CD14-positive monocyte (primary cell): Measurements from ENCODE around the gene PSMF1. TPM values are rescaled to one million over a fixed set of nuclear protein-coding genes. Genes with fewer than 3 reads are reported as not detected.

Experiments used
- DNase-seq, 3 donors: peaks; one replicate each; pipeline ENCODE4 v3.0.0-alpha.2; 2011 to 2022
- H2AFZ ChIP-seq: 2 replicates; pipeline ENCODE4 v1.6.0; 2012; ENCODE audit warnings: mild to moderate bottlenecking, low read depth, low read length, inconsistent platforms; ENCODE audit not compliant: insufficient read depth, poor library complexity, severe bottlenecking
- H3K27ac ChIP-seq, 2 donors: 1 replicate in 1 of 2; 2 replicates in 1 of 2; pipeline ENCODE4 v1.5.1; 2012 to 2013; ENCODE audit warnings: low read length in 2 of 2, control low read depth in 1 of 2, inconsistent platforms in 1 of 2, low read depth in 1 of 2, mild to moderate bottlenecking in 1 of 2
- H3K27me3 ChIP-seq, 2 donors: one replicate each; pipeline versions ENCODE4 v1.6.0 to v1.6.1; 2011 to 2013; ENCODE audit warnings: low read length in 2 of 2; ENCODE audit not compliant: control insufficient read depth in 2 of 2, insufficient read depth in 2 of 2
- H3K36me3 ChIP-seq, 2 donors: replicated peaks in 1 of 2; 1 replicate in 1 of 2; 2 replicates in 1 of 2; pipeline versions ENCODE4 v1.5.1 to v1.6.1; 2012 to 2013; ENCODE audit warnings: low read length in 2 of 2, control low read depth in 1 of 2, inconsistent platforms in 1 of 2, mild to moderate bottlenecking in 1 of 2; ENCODE audit not compliant: insufficient read depth in 2 of 2, control insufficient read depth in 1 of 2
- H3K4me1 ChIP-seq, 2 donors: 1 replicate in 1 of 2; 2 replicates in 1 of 2; pipeline versions ENCODE4 v1.5.1 to v1.6.1; 2012 to 2013; ENCODE audit warnings: low read length in 2 of 2, control low read depth in 1 of 2, inconsistent platforms in 1 of 2, mild to moderate bottlenecking in 1 of 2, moderate library complexity in 1 of 2; ENCODE audit not compliant: insufficient read depth in 2 of 2, control insufficient read depth in 1 of 2
- H3K4me2 ChIP-seq: replicated peaks from 2 replicates; pipeline ENCODE3; 2012; ENCODE audit warnings: low read length, moderate library complexity, mild to moderate bottlenecking; ENCODE audit not compliant: poor library complexity, severe bottlenecking; ENCODE audit errors: extremely low read depth
- H3K4me3 ChIP-seq, 3 experiments: fragments of 200-600 bp in 1 of 3; sonication (generic) in 1 of 3; replicated peaks in 1 of 3; 1 replicate in 2 of 3; 2 replicates in 1 of 3; pipeline ENCODE4 v1.5.1; 2011 to 2013; ENCODE audit warnings: low read length in 3 of 3, mild to moderate bottlenecking in 3 of 3, control low read depth in 2 of 3, low read depth in 2 of 3, inconsistent platforms in 1 of 3, moderate library complexity in 1 of 3
- H3K79me2 ChIP-seq: 2 replicates; pipeline ENCODE4 v1.6.0; 2012; ENCODE audit warnings: mild to moderate bottlenecking, control low read depth, inconsistent platforms, low read length, moderate library complexity; ENCODE audit not compliant: insufficient read depth
- H3K9ac ChIP-seq: 2 replicates; pipeline ENCODE4 v1.6.0; 2017; ENCODE audit warnings: low read length, mild to moderate bottlenecking; ENCODE audit not compliant: insufficient read depth, poor library complexity, severe bottlenecking
- H3K9me3 ChIP-seq, 2 donors: replicated peaks in 1 of 2; 1 replicate in 1 of 2; 2 replicates in 1 of 2; pipeline versions ENCODE4 v1.5.1 to v1.6.1; 2012 to 2013; ENCODE audit warnings: low read length in 2 of 2, control low read depth in 1 of 2; ENCODE audit not compliant: control insufficient read depth in 1 of 2, insufficient read depth in 1 of 2
- H4K20me1 ChIP-seq: 2 replicates; pipeline ENCODE4 v1.6.0; 2012; ENCODE audit warnings: mild to moderate bottlenecking, low read length, control low read depth, moderate library complexity; ENCODE audit not compliant: insufficient read depth
- H3K27ac Mint-ChIP-seq, 7 donors: one replicate each; pipeline ENCODE4 v1.8.0; 2020; ENCODE audit warnings: mild to moderate bottlenecking in 7 of 7, mixed read lengths in 7 of 7, moderate library complexity in 6 of 7, inconsistent platforms in 2 of 7
- H3K27me3 Mint-ChIP-seq, 3 donors: one replicate each; pipeline ENCODE4 v1.8.0; 2021 to 2022; ENCODE audit warnings: low read depth in 3 of 3, mild to moderate bottlenecking in 3 of 3, mixed read lengths in 3 of 3, moderate library complexity in 3 of 3, inconsistent platforms in 1 of 3
- H3K36me3 Mint-ChIP-seq, 2 donors: one replicate each; pipeline ENCODE4 v1.8.0; 2020; ENCODE audit warnings: mixed read lengths in 2 of 2, inconsistent platforms in 1 of 2, mild to moderate bottlenecking in 1 of 2
- H3K4me1 Mint-ChIP-seq: one replicate; pipeline ENCODE4 v1.8.0; 2020; ENCODE audit warnings: mild to moderate bottlenecking, mixed read lengths
- H3K4me3 Mint-ChIP-seq, 2 donors: one replicate each; pipeline ENCODE4 v1.8.0; 2020; ENCODE audit warnings: mild to moderate bottlenecking in 2 of 2, mixed read lengths in 2 of 2, moderate library complexity in 1 of 2
- H3K9me3 Mint-ChIP-seq, 7 donors: one replicate each; pipeline ENCODE4 v1.8.0; 2020 to 2022; ENCODE audit warnings: mixed read lengths in 7 of 7, mild to moderate bottlenecking in 6 of 7, moderate library complexity in 6 of 7, inconsistent platforms in 2 of 7
- WGBS: methylation state at CpG from one replicate; pipeline ENCODE4 v1.1.5; 2013; ENCODE audit warnings: missing lambda C conversion rate; ENCODE audit not compliant: insufficient coverage; 5-methylcytosine and 5-hydroxymethylcytosine counted together
- intact Hi-C, 2 donors: fragments of 100-400 bp; cut with micrococcal nuclease; formaldehyde crosslinking; loops; one replicate each; pipeline versions ENCODE4 v1.15.0 to v1.15.1; 2023
- polyA plus RNA-seq, 3 donors: library from polyadenylated mRNA; depleted of rRNA in 1 of 3; unstranded in 2 of 3; stranded (reverse) in 1 of 3; fragments of 300-500 nt in 2 of 3; fragments of >200 nt in 1 of 3; fragmentation: Illumina TruSeq in 2 of 3; gene quantifications; 1 replicate in 2 of 3; 2 replicates in 1 of 3; pipeline ENCODE4 v1.2.3, GENCODE V29; 2012 to 2021
- TF ChIP-seq, protein P1 (sequence below): fragments of 200-600 bp; IDR thresholded peaks from one replicate; pipeline ENCODE4 v1.8.0; 2022; ENCODE audit warnings: antibody characterized with exemption, mild to moderate bottlenecking

Gene PSMF1
- polyA plus RNA-seq, 3 donors: 103 to 349 (median 138) TPM

DNA sequence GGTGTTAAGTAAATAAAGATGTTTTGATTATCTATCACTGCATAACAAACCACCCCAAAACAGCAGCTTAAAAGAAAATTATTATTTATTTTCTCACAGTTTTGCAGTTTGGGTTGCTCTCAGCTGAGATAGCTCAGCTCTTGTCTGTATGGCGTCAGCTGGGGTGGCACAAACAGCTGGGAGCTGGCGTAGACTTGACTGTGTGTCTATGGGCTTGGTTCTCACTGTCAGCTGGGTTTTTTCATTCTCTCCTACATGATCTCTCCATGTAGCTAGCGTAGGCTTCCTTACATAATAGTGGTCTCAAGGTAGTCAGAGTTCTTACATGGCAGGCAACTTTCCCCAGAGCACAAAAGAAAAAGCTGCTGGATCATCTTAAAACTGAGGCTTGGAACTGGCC lies 72.9 kb downstream of the PSMF1 start:
- no peak for DNase-seq
- H3K9me3 Mint-ChIP-seq: peaks cover 0 to 7% (median under 1%) of the 10 kb centered on the region in 7 donors
- no peak overlapping the region for H3K27ac ChIP-seq
- H3K27me3 Mint-ChIP-seq: peaks cover 6 to 16% (median 7%) of the 10 kb centered on the region in 3 donors
- H2AFZ ChIP-seq: no peak overlapping the region
- no peaks in the 10 kb centered on the region for H4K20me1 ChIP-seq
- no peaks in the 10 kb centered on the region for H3K79me2 ChIP-seq
- TF ChIP-seq, protein P1, sequence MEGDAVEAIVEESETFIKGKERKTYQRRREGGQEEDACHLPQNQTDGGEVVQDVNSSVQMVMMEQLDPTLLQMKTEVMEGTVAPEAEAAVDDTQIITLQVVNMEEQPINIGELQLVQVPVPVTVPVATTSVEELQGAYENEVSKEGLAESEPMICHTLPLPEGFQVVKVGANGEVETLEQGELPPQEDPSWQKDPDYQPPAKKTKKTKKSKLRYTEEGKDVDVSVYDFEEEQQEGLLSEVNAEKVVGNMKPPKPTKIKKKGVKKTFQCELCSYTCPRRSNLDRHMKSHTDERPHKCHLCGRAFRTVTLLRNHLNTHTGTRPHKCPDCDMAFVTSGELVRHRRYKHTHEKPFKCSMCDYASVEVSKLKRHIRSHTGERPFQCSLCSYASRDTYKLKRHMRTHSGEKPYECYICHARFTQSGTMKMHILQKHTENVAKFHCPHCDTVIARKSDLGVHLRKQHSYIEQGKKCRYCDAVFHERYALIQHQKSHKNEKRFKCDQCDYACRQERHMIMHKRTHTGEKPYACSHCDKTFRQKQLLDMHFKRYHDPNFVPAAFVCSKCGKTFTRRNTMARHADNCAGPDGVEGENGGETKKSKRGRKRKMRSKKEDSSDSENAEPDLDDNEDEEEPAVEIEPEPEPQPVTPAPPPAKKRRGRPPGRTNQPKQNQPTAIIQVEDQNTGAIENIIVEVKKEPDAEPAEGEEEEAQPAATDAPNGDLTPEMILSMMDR: no peak
- H3K9ac ChIP-seq: no peak overlapping the region
- intact Hi-C loops: no loop called here
- WGBS: 100% methylated on average over 1 of the region's 3 CpGs
- no peak overlapping the region for H3K4me3 Mint-ChIP-seq
- H3K4me1 ChIP-seq: no peaks in the 10 kb centered on the region
- peaks cover 3 to 10% of the 10 kb centered on the region in 2 donors for H3K27me3 ChIP-seq
- no peaks in the 10 kb centered on the region for H3K9me3 ChIP-seq
- H3K27ac Mint-ChIP-seq: no peak overlapping the region
- H3K4me3 ChIP-seq: no peak overlapping the region
- no peak overlapping the region for H3K4me2 ChIP-seq
- H3K36me3 Mint-ChIP-seq: peaks cover 0 to under 1% of the 10 kb centered on the region in 2 donors
- H3K4me1 Mint-ChIP-seq: peaks cover 7% of the 10 kb centered on the region
- no peaks in the 10 kb centered on the region for H3K36me3 ChIP-seq

DNA sequence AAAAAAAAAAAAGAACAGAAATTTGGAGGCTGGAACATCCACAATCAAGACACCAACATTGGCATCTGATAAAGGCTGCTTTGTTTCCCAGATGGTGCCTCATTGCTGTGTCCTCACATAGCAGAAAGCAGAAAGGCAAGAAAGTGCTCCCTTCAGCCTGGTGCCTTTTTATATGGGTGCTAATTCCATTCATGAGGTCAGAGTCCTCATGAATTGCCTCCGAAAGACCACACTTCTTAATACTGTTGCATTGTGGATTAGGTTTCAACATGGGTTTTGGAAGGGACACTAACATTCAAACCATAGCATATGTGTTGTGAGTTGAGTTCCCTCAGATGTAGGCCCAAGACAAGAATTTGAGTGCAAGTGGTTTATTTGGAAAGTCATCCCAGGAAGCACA lies 76.8 kb downstream of the PSMF1 start:
- Mint-ChIP-seq H3K9me3 (peaks cover 0 to 5% (median 3%) of the 10 kb centered on the region in 7 donors), H3K4me3 (no peak overlapping the region), H3K36me3 (no peaks in the 10 kb centered on the region), H3K4me1 (peaks cover 2% of the 10 kb centered on the region), H3K27me3 (peaks cover 2 to 10% (median 8%) of the 10 kb centered on the region in 3 donors), H3K27ac (no peak overlapping the region)
- intact Hi-C loops: no loop called here
- no peak overlapping the region for H2AFZ ChIP-seq
- H3K79me2 ChIP-seq: no peaks in the 10 kb centered on the region
- H3K9ac ChIP-seq: no peak overlapping the region
- no peaks in the 10 kb centered on the region for H3K27me3 ChIP-seq
- TF ChIP-seq, protein P1: no peak
- H3K4me3 ChIP-seq: no peak overlapping the region
- H3K36me3 ChIP-seq: no peaks in the 10 kb centered on the region
- DNase-seq: no peak
- no peak overlapping the region for H3K27ac ChIP-seq
- H3K4me1 ChIP-seq: no peaks in the 10 kb centered on the region
- WGBS: no CpG with 5 or more reads among the region's 1 CpG
- no peak overlapping the region for H3K4me2 ChIP-seq
- H3K9me3 ChIP-seq: no peaks in the 10 kb centered on the region
- no peaks in the 10 kb centered on the region for H4K20me1 ChIP-seq
